Measurements from ENCODE around the gene EPHB6.

EPHB6 gene, protein sequence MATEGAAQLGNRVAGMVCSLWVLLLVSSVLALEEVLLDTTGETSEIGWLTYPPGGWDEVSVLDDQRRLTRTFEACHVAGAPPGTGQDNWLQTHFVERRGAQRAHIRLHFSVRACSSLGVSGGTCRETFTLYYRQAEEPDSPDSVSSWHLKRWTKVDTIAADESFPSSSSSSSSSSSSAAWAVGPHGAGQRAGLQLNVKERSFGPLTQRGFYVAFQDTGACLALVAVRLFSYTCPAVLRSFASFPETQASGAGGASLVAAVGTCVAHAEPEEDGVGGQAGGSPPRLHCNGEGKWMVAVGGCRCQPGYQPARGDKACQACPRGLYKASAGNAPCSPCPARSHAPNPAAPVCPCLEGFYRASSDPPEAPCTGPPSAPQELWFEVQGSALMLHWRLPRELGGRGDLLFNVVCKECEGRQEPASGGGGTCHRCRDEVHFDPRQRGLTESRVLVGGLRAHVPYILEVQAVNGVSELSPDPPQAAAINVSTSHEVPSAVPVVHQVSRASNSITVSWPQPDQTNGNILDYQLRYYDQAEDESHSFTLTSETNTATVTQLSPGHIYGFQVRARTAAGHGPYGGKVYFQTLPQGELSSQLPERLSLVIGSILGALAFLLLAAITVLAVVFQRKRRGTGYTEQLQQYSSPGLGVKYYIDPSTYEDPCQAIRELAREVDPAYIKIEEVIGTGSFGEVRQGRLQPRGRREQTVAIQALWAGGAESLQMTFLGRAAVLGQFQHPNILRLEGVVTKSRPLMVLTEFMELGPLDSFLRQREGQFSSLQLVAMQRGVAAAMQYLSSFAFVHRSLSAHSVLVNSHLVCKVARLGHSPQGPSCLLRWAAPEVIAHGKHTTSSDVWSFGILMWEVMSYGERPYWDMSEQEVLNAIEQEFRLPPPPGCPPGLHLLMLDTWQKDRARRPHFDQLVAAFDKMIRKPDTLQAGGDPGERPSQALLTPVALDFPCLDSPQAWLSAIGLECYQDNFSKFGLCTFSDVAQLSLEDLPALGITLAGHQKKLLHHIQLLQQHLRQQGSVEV

DNA sequence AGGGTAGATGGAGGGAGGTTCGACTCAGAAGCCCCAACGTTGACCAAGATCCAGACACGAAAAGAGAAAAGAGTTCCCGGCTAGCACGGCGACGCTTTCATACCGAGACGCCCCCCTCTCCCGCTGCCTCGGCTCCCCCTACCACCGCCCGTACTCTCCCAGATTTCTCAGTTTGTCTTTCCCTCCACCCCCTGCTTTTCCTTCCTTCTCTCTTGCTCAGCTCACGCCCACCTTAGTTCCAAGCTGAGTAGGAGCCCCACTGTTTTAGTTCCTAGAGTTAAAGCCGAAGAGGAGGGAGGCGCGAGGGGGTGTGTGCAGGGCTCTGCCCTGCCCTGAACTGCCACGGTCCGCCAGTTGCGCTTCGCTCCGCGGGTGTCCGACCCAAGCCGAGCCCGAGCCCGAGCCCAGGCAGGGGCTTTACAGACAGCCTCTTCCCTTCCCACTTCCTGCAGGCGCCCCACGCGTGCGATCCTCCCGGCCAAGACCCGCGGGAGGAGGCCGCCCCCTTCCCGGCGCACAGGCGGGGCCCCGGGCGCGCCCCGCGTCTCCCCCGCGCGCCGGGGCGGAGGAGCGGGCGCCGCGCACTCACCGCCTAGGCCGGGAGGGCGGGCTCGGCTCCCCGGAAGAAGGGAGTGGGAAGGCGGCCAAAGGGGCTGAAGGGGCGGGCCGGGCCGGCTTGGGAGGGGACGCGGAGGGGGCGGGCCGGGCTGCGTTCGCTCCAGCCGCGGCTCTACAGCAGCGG, at the start of gene EPHB6:
Gene EPHB6, plus strand, starts transcription at position 705 of the 742 bp plus-strand sequence. CDS start 8,152 bp downstream, outside the sequence.
- DNase-seq, result no peak

DNA sequence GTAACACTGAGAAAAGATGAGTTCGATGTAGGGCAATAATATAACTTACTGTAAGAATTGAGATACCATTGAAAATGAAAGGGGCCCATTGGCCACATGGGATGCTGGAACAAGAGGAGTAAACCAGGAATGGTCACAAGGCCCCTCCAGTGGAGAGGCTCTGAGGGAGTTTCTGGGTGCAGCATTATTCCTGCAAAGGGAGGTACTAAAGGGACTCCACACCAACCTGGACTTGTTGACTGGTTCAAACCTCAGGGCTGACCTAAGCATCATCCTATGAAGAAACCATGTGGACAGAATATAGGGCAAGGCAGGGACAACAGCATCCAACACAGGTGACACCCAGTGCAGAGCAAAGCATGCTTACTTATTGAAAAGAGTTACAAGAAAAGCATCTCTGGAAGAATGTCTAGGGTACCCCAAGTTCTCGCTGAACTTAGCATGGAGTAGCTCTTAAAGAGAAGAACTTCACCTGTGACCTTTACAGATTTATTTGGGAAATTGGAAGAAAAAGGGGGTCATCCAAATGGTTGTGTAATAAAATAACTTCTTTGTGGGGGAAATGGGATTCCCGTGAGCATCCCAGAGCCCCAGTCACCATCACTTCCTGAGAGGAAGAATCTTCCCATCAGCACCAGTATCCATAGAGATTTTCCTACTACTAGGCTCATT, 49.4 kb upstream of the EPHB6 start:
- DNase-seq, result no peak

DNA sequence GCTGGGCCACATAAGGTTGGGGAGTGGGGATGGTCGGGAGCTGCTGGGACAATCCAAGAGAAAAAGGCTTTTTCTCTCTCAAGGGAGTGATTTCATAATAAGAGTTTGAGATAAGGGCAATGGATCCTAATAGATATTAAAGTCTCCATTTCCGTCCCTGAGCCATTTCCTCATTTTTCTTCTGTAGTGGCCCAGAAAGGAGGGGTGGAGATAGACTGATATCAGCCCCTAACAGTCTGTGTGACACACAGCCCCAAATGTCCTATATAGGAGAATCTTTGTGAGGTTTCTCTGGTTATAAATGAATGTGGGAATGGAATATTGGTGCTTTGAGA, 48.9 kb upstream of the EPHB6 start:
- DNase-seq, result no peak

DNA sequence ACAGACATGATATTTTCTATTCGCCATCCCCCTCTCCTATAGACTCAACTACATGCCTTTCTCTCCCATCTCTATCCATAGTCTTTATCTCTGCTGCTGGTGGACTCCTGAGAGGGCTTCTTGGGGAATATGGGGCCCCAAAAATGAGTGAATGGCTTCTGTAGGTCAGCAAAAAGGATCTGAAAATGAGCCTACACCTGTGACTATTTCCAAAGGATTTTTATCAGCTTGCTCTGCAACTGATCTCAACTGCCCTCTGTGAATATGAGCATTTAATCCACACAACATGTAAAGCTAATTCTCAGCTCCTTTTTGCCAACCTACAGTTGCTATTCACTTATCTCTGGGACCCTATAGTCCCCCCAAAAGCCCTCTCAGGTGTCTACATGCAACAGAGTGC, 47.9 kb upstream of the EPHB6 start:
- DNase-seq, result no peak

DNA sequence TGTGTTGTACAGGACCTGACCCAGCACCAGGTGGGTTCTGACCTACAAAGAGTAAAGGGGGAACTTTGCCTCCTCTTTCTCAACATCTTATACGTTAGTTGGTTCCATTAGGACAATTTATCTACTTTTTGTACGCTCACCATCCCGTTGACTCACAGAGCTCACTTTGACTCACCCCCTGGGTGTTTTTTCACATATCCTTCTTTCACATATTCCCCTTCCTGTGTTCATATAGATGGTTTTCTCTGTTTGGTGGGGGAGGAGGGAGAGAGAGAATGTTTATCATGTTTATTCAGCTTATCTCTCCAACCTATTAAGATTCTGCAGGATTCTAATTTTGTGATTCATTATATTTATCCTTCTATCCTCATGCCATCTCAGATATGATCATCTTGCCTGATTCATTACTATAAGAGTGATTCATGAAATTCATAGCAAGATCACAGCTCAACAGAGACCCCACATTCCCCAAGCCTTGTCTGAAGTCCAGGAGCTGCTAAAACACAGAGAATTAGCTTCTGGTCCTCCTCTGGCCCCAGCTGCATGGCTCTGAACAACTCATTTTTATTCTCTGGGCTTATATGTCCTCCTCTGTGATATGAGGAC, 46.9 kb upstream of the EPHB6 start:
- DNase-seq, result no peak

DNA sequence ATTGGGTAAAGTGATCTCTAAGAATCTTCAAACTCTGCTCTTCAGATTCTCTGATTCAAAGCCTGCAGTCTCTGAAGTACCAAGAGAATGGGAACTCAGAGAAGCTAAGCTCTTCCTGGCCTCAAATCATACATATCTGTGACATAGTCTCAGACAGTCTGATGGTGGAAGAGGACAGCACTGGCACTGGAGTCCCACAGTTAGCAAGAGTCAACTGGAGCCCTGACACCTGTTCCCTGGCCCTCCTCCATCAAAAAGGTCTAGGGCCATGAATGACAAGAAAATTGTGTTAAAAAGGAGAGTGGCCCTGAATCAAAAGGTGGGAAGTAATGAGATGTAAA, 46.4 kb upstream of the EPHB6 start:
- DNase-seq, result no peak

DNA sequence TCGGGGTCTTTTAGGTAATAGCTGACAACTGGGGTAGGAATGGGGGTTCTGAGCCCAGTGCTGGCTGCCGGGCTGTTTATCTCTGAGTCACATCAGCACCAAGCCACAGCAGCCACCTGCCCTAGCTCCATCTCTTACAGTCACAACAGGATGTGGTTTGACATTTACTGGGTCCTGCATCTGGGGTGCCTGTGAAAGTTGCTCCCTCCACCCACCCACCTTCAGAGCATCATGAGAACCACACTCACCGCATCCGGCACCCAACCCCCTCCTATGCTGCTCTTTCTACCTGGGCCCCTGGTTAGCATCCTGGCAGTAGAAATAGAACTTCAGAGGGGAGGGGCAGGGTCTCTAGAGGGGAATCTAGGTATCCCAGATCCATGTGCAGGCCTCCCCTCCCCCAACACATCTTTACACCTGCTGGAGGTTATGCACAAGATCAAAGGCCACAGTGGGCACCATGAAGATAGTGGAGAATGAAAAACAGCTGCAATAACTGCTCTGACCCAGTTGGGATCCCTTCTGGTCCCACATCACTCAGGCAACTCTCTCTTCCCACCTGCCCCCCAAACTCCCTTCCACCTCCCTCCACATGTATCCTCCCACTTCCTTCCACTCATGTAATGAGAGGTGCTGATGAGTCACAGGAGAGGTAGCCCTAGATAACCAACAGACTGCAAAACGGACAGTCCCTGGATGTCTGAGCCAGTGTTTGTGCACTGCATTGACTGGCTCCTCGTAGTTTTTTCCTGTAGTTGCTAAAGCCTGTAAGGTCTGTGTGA, 45.9 kb upstream of the EPHB6 start:
- DNase-seq, result no peak

DNA sequence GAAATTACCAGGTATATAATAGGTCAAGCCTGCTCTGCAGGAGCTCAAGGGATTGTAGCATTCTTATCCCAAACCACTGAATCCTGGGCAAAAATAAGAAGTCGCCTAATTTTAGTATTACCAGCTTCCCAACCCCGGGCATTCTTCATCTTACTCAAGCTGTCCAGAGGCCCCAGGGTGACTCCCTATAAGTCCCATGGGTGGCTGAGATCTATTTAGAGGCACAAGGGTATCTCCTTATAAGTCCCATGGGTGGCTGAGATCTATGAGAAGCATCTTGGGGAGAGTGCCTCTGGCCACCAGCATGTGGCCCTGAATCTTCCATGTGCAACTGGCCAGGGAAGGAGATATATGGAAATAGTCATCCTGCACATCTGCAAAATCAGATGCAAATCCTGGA, 45.2 kb upstream of the EPHB6 start:
- DNase-seq, result no peak

DNA sequence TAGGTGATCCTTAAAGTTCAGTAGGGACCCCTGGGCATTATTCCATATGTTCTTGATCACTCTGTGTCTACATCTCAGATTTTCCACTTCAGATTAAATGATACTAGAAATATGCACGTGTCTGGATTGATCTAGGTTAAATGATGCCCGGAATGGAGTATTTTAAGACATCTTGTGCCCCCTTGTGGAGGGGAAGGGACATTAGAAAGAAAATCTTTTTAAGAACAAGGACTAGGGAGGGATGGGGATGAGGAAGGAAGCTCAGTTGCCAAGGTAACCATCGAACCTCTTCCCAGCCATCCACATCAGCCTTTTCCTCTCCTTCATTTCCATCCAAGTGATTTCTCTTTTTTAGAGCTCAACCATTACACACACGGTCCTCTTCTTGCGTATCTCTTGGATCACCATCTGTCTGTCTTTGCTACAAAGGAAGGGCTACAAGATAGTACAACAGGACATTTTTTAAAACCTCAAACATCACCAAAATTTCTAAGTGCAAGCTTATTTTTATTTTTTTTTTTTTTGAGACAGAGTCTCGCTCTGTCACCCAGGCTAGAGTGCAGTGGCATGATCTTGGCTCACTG, 43.6 kb upstream of the EPHB6 start:
- DNase-seq, result no peak

DNA sequence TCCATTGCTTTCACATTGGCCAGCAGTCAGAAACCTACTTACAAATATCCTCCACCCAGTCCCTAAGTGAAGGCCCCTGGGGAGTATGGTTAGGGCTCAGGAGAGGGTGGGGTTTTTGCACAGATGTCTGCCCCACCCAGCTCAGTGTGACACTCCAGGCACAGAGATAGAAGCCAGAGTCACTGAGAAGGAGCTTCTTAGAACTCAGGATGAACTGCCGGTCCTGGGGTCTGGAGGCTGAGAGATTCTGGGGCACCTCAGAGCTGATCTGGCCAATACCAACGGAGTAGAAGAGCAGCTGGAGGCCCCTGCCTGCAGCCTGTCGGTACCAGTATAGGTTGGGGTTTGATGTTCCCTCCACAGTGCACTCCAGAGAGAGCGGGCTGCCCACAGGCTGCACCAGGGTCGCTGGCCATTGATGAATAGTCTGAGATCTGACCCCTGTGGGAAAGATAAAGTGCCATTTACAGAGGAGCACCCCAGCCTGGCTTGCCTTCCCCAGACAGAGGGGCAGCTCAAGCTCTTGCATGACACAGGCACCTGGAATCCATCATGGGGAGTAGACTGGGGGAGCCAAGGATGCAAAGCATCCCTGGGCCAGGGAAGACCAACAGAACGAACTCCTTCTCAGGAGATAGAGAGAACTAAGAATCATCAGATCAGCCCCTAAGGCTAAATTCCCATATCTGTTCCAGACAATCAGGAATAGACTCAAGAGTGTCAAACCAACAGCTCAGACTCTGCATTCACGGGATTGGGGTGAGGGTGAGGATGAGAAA, 42.2 kb upstream of the EPHB6 start:
- DNase-seq, result no peak

DNA sequence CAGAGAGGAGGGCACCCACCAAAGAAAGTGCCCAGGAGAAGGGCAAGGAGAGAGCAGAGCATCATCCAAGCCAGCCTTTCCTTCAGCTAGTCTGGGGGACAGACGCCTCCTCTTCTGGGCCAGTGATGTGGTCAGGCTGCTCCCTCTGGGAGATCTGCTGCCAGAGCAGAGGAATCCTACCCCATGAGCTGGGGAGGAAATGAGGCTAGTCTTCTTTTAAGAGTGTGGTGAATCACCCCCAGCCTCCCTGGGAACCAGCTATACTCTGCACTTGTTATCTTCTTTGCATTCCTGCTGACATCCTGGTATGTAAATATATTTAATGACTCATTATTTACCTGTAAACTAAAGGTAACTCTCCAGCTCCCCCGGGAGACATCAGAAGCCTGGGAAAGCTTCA, 41.6 kb upstream of the EPHB6 start:
- DNase-seq, result no peak

DNA sequence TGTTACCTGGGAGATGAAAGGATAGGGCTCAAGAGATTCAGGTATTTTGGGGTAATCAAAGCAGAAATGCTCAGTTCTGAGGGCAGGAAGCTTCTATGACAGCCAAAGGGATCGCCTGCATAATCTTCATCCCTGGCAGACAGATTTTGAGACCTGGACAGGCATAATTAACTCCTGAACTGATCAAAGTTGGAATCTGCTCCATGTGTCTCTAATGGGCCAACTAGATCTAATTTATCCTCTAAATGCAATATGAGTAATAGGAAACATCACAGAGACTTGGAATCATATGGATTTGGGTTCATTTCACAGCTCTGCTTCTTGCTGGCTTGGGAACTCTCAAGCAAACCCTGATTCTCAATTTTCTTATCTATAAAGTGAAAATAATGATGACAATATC, 41.2 kb upstream of the EPHB6 start:
- no peak for DNase-seq

DNA sequence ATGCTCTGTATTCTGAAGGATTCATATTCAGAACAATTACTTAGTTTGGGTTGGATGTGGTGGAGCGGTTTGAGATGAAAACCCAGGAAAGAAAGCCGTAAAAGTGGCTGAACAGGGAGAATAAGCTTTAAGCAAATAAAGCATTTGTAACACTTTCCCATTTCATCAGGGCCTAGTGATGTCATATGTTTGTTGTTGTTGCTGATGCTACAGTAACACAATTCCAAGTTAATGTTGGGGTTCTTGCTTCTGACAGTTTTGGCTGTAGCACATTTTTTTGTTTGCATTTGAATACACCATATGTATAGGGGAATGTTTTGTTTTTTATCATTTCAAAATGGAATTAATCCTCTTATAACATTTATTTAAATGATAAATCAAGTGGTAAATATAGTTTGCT, 40.4 kb upstream of the EPHB6 start:
- DNase-seq, result no peak

DNA sequence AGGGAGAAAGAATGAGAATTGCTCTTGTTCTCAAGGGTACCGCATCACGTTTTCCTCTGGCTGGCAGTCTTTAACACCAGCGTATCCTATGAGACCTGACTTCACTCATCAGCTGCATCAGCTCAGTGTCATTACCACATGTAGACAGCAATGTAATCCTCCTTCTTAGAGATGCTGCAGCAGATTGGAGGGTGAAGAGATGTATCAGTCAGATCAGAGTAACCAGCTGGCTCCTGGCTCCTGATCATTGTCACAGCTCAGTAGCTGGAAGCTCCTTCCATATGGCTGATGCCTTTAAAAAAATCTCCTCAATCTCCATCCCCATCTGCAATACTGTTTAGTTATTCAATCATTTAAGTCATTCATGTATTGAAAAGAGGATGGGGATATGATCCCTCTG, 39.7 kb upstream of the EPHB6 start:
- DNase-seq, result no peak

DNA sequence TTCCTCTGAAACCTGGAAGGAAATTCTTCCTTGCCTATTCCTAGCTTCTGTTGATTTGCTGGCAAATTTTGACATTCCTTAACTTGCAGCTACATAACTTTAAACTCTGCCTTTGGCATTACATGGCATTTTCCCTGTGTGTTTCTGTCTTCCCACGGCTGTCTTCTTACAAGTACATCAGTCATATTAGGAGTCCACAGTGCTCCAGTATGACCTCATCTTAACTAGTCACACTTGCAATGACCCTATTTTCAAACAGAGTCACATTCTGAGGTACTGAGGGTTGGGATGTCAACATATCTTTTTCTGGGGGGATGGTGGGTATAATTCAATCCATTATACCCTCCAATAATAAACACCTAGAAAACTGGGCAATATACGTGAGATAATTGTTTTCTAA, 37.4 kb upstream of the EPHB6 start:
- no peak for DNase-seq

DNA sequence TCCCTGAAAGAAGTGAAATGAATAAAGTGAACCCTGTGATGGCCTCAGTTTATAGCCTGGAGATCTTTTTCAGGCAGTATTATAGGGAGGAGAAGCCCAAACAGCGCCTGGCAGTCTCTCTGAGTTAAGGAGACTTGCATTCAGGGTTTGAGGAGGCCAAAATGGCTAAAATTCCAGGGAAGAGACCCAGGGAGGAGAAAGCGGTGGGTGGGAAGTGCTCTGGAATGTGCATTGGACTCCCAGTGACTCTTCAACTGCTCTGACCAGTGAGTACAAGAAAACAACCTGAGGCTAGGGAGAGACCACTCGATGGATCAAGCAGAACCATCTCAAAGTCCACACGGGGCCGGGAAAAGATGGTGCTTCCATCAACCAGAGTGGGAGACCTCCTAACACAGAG, 35.3 kb upstream of the EPHB6 start:
- DNase-seq, result no peak

DNA sequence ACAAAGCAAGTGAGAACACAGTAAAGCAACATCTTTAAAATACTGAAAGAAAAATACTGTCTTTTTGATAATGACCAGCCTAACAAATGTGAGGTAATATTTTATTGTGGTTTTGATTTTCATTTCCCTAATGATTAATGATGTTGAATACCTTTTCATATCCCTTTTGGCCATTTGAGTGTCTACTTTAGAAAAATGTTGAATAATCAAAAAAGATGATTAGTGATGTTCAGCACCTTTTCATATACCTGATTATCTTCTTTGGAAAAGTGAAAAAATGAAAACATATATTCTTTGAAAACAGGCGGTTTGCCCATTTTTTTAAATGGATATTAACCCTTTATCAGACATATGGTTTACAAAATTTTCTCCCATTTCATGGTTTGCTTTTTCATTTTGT, 32.2 kb upstream of the EPHB6 start:
- DNase-seq, result no peak

DNA sequence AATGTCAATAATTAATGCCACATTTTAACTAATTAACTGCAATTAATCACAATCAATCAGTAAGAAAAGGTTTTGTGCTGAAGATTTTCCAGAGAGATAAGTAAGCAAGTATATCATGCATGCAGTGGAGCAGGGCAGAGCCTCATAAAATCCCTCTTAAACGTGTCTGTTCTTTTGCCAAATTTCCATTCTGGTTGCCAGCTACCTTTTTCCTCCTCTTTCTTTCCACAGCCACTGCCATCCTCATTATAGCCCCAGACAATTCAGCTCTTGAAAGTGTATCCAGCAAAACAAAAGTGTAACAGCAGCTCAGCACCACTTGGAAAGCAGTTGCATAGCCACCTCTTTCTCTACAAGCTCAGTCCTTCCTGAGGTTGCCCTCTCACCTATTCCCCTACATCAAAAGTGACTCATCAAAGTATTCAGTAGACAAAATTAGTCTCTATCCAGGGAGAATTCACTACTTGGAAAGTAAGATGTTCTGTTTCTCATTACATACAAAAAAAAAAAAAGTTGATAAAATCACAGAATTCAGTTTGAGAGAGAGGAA, 26.9 kb upstream of the EPHB6 start:
- no peak for DNase-seq

DNA sequence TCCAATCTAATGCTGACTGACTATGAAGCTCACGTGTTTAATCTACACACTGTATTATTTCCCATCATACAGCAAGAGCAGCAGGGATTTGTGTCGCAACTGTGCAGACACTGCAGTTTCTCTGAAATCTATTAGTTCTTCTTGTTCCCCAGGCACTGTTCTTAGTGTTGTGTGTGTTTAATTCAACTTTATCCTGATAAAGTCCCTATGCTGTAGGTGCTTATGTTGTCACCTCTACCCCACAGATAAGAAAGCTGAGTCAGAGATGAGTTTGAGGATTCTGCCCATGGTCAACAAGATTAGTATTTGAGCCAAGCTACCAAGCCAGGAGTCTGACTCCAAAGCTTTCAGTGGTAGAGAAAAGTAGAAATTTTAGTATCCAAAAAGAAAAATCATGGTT, 22.5 kb upstream of the EPHB6 start:
- no peak for DNase-seq
